ENCODE results near the gene RAX2.

- TF ChIP-seq POLR2A (IDR thresholded peaks at IDR 0.05; ENCODE audit: low read depth, low read length) = no peak
- TF ChIP-seq POLR2AphosphoS5 (IDR thresholded peaks at IDR 0.05; ENCODE audit: low read depth, low read length) = no peak
- no peak for TF ChIP-seq TAF1 (IDR thresholded peaks at IDR 0.05; ENCODE audit: borderline replicate concordance, low read depth, low read length)
These were observed 18.2 kb downstream of the RAX2 start for GRCh38 chr19:3753631-3754410.
